Measurements from ENCODE around the gene WFDC10B. TPM values are rescaled to one million over a fixed set of nuclear protein-coding genes. Genes with fewer than 3 reads are reported as not detected.

The WFDC10B gene
- not detected for total RNA-seq
- polyA plus RNA-seq: not detected

GRCh38 chr20:45704969-45705637, at the start of gene WFDC10B:
Gene WFDC10B (minus strand): TSS chr20:45705019. CDS start chr20:45685992, 19,027 bp downstream.
- Histone ChIP-seq H3K4me3 (ENCODE audit: low read depth in 1 of 3, low read length in 3 of 3) (no peak within 1 kb of the TSS), H3K36me3 (ENCODE audit: control insufficient read depth in 4 of 4, insufficient read depth in 3 of 4, low read depth in 1 of 4, low read length in 3 of 4) (no peaks in the 10 kb centered on the region), H3K4me1 (ENCODE audit: control insufficient read depth in 4 of 4, insufficient read depth in 4 of 4, low read length in 3 of 4) (no peaks in the 10 kb centered on the region), H3K9ac (ENCODE audit: low read depth in 1 of 2, low read length in 2 of 2) (no peak within 1 kb of the TSS), H3K27ac (ENCODE audit: low read depth in 1 of 2, low read length in 2 of 2) (no peak within 1 kb of the TSS), H3K9me3 (ENCODE audit: control insufficient read depth in 4 of 4, low read length in 3 of 4) (no peaks in the 10 kb centered on the region), H3K27me3 (ENCODE audit: control insufficient read depth in 4 of 4, insufficient read depth in 4 of 4, low read length in 3 of 4) (no peaks in the 10 kb centered on the region)
- DNase-seq (ENCODE audit: low spot score): no peak
- WGBS: 95% methylated on average over 1 of the region's 1 CpG
- TF ChIP-seq RAD21 (IDR thresholded peaks at IDR 0.05): no peak
- TF ChIP-seq YY1 (IDR thresholded peaks at IDR 0.05): no peak
- TF ChIP-seq MAX (IDR thresholded peaks at IDR 0.05): no peak
- no peak for TF ChIP-seq ATF3 (IDR thresholded peaks at IDR 0.05)
- TF ChIP-seq CTCF (IDR thresholded peaks at IDR 0.05; ENCODE audit: low read depth, low read length, missing input control): no peak
- TF ChIP-seq HNF4A (conservative IDR thresholded peaks at IDR 0.05): no peak
- no peak for TF ChIP-seq SP1 (IDR thresholded peaks at IDR 0.05)
- TF ChIP-seq RXRA (IDR thresholded peaks at IDR 0.05): no peak
- no peak for TF ChIP-seq FOXA1 (IDR thresholded peaks at IDR 0.05)

- Histone ChIP-seq H3K27ac (ENCODE audit: low read depth in 1 of 2, low read length in 2 of 2) (no peak overlapping the region), H3K9ac (ENCODE audit: low read depth in 1 of 2, low read length in 2 of 2) (no peak overlapping the region), H3K36me3 (ENCODE audit: control insufficient read depth in 4 of 4, insufficient read depth in 3 of 4, low read depth in 1 of 4, low read length in 3 of 4) (no peaks in the 10 kb centered on the region), H3K4me1 (ENCODE audit: control insufficient read depth in 4 of 4, insufficient read depth in 4 of 4, low read length in 3 of 4) (no peaks in the 10 kb centered on the region), H3K4me3 (ENCODE audit: low read depth in 1 of 3, low read length in 3 of 3) (no peak overlapping the region), H3K27me3 (ENCODE audit: control insufficient read depth in 4 of 4, insufficient read depth in 4 of 4, low read length in 3 of 4) (no peaks in the 10 kb centered on the region), H3K9me3 (ENCODE audit: control insufficient read depth in 4 of 4, low read length in 3 of 4) (no peaks in the 10 kb centered on the region)
- 92% methylated on average over 3 of the region's 3 CpGs for WGBS
- TF ChIP-seq TAF1 (conservative IDR thresholded peaks at IDR 0.05) (no peak), MAX (IDR thresholded peaks at IDR 0.05) (no peak), JUND (IDR thresholded peaks at IDR 0.05) (no peak), GABPA (IDR thresholded peaks at IDR 0.05 in 1 of 2, conservative IDR thresholded peaks at IDR 0.05 in 1 of 2) (no peak), NR2F2 (IDR thresholded peaks at IDR 0.05) (no peak), RAD21 (IDR thresholded peaks at IDR 0.05) (no peak), YY1 (IDR thresholded peaks at IDR 0.05) (no peak), REST (IDR thresholded peaks at IDR 0.05) (no peak), ZBTB33 (IDR thresholded peaks at IDR 0.05) (no peak), HNF4A (conservative IDR thresholded peaks at IDR 0.05) (no peak), HNF4G (IDR thresholded peaks at IDR 0.05) (no peak), RXRA (IDR thresholded peaks at IDR 0.05) (no peak), EGR1 (IDR thresholded peaks at IDR 0.05; ENCODE audit: low read depth in 2 of 2) (no peak), CTCF (IDR thresholded peaks at IDR 0.05; ENCODE audit: low read depth, low read length, missing input control) (no peak), FOXA1 (IDR thresholded peaks at IDR 0.05) (no peak), FOXA2 (IDR thresholded peaks at IDR 0.05) (no peak), ATF3 (IDR thresholded peaks at IDR 0.05) (no peak), SP1 (IDR thresholded peaks at IDR 0.05) (no peak)
- DNase-seq (ENCODE audit: low spot score): no peak
These were observed 47.9 kb upstream of the WFDC10B start for GRCh38 chr20:45752746-45753145.
